Measurements from ENCODE around the gene HTRA2.

GRCh38 chr2:74554820-74555531, 25.2 kb downstream of the HTRA2 start:
- no peak for TF ChIP-seq YY1 (IDR thresholded peaks at IDR 0.05; ENCODE audit: insufficient read depth, insufficient read length)
- no peak for TF ChIP-seq ZNF274 (IDR thresholded peaks at IDR 0.05; ENCODE audit: low read depth, low read length)

All from NT2/D1 (cell line).